Measurements from ENCODE around the gene AHI1. TPM values are rescaled to one million over a fixed set of nuclear protein-coding genes. Genes with fewer than 3 reads are reported as not detected.

Gene AHI1
- total and polyA plus RNA-seq, 3 donors from 2014 or later, result 33.9 to 93.1 (median 56.4) TPM

- H3K27me3 ChIP-seq, result no peaks in the 10 kb centered on the region
- no peaks in the 10 kb centered on the region for H3K9me3 ChIP-seq
- H3K27ac ChIP-seq, result no peak overlapping the region
- H3K4me3 ChIP-seq, result no peak overlapping the region
- TF ChIP-seq POLR2A (IDR thresholded peaks at IDR 0.05), result no peak
- no peak for TF ChIP-seq CTCF (IDR thresholded peaks at IDR 0.05)
- intact Hi-C loops (cut with DNase I; ENCODE audit: low total_unique reads), result no loop called here
- 98 to 100% methylated on average over 2 of the region's 2 CpGs for WGBS, 2 donors
- no peaks in the 10 kb centered on the region for H3K4me1 ChIP-seq
- no peaks in the 10 kb centered on the region for H3K36me3 ChIP-seq (ENCODE audit: low read depth, missing control alignments)
- DNase-seq, result no peak
These were observed 86.7 kb downstream of the AHI1 start for GRCh38 chr6:135410856-135411255.

GRCh38 chr6:135403584-135403983, 94.0 kb downstream of the AHI1 start:
- Histone ChIP-seq H3K4me1 (no peaks in the 10 kb centered on the region), H3K27ac (no peak overlapping the region), H3K4me3 (no peak overlapping the region), H3K36me3 (ENCODE audit: low read depth, missing control alignments) (no peaks in the 10 kb centered on the region), H3K27me3 (no peaks in the 10 kb centered on the region), H3K9me3 (no peaks in the 10 kb centered on the region)
- no peak for TF ChIP-seq POLR2A (IDR thresholded peaks at IDR 0.05)
- no peak for DNase-seq
- intact Hi-C loops (cut with DNase I; ENCODE audit: low total_unique reads), result no loop called here
- WGBS, 2 donors, result 76 to 84% methylated on average over 3 of the region's 3 CpGs

- Histone ChIP-seq H3K27me3 (no peaks in the 10 kb centered on the region), H3K36me3 (ENCODE audit: low read depth, missing control alignments) (no peaks in the 10 kb centered on the region), H3K4me1 (no peaks in the 10 kb centered on the region), H3K4me3 (no peak overlapping the region), H3K9me3 (no peaks in the 10 kb centered on the region), H3K27ac (no peak overlapping the region)
- TF ChIP-seq CTCF (IDR thresholded peaks at IDR 0.05) (no peak), POLR2A (IDR thresholded peaks at IDR 0.05) (no peak)
- WGBS, 2 donors, result 88 to 95% methylated on average over 1 of the region's 1 CpG
- intact Hi-C loops (cut with DNase I; ENCODE audit: low total_unique reads), result no loop called here
- no peak for DNase-seq
These were observed 95.2 kb downstream of the AHI1 start for GRCh38 chr6:135402311-135402710.

GRCh38 chr6:135397172-135397952, 100.2 kb downstream of the AHI1 start:
- Histone ChIP-seq H3K36me3 (ENCODE audit: low read depth, missing control alignments) (no peaks in the 10 kb centered on the region), H3K27me3 (no peaks in the 10 kb centered on the region), H3K9me3 (no peaks in the 10 kb centered on the region), H3K27ac (no peak overlapping the region), H3K4me1 (no peaks in the 10 kb centered on the region), H3K4me3 (no peak overlapping the region)
- no peak for TF ChIP-seq CTCF (IDR thresholded peaks at IDR 0.05)
- no peak for TF ChIP-seq POLR2A (IDR thresholded peaks at IDR 0.05)
- intact Hi-C loops (cut with DNase I; ENCODE audit: low total_unique reads), result no loop called here
- 90 to 92% methylated on average over 5 of the region's 5 CpGs for WGBS, 2 donors
- no peak for DNase-seq

- Histone ChIP-seq H3K4me3 (no peak overlapping the region), H3K27me3 (no peaks in the 10 kb centered on the region), H3K27ac (no peak overlapping the region), H3K9me3 (no peaks in the 10 kb centered on the region), H3K36me3 (ENCODE audit: low read depth, missing control alignments) (no peaks in the 10 kb centered on the region), H3K4me1 (no peaks in the 10 kb centered on the region)
- intact Hi-C loops (cut with DNase I; ENCODE audit: low total_unique reads), result no loop called here
- no peak for DNase-seq
- TF ChIP-seq CTCF (IDR thresholded peaks at IDR 0.05), result no peak
- TF ChIP-seq POLR2A (IDR thresholded peaks at IDR 0.05), result no peak
These were observed 102.4 kb downstream of the AHI1 start for GRCh38 chr6:135395136-135395535.

Measured in testis (tissue), 3 donors.